ENCODE results near the gene TGFB2. TPM values are rescaled to one million over a fixed set of nuclear protein-coding genes. Genes with fewer than 3 reads are reported as not detected.

The TGFB2 gene
- total RNA-seq, 1 experiment from 2014 or later = not detected

GRCh38 chr1:218324226-218324580, 20.9 kb upstream of the TGFB2 start:
- Mint-ChIP-seq H3K36me3 (ENCODE audit: insufficient read depth in 1 of 3, low read depth in 3 of 3) (peaks cover 18 to 33% (median 29%) of the 10 kb centered on the region in 3 experiments), H3K27ac (peak overlapping the region in 1 of 3 experiments; percentile 49; a peak in 1 of 7 replicates), H3K4me3 (no peak overlapping the region), H3K4me1 (no peaks in the 10 kb centered on the region), H3K9me3 (no peaks in the 10 kb centered on the region), H3K27me3 (ENCODE audit: low read depth) (no peaks in the 10 kb centered on the region)
- no peaks in the 10 kb centered on the region for H3K23me2 ChIP-seq (ENCODE audit: insufficient read length, low read depth, low read length, poor library complexity, severe bottlenecking)
- H3K9me3 ChIP-seq (ENCODE audit: control insufficient read depth, low read depth, low read length) = no peaks in the 10 kb centered on the region
- no peaks in the 10 kb centered on the region for H3K79me2 ChIP-seq (ENCODE audit: insufficient read depth, low read length)
- no peak overlapping the region for H4K5ac ChIP-seq (ENCODE audit: insufficient read length, low read depth, low read length)
- no peak overlapping the region for H4K91ac ChIP-seq (ENCODE audit: insufficient read length, low read depth, low read length)
- no peak overlapping the region for H3K18ac ChIP-seq (ENCODE audit: insufficient read length, low read depth, low read length)
- no peak overlapping the region for H3K23ac ChIP-seq (ENCODE audit: insufficient read length, low read depth, low read length)
- no peak overlapping the region for H2AFZ ChIP-seq (ENCODE audit: low read length)
- no peak for TF ChIP-seq CTCF (conservative IDR thresholded peaks at IDR 0.05)
- no peak overlapping the region for H3T11ph ChIP-seq (ENCODE audit: low read length)
- H2BK120ac ChIP-seq (ENCODE audit: low read depth, low read length, poor library complexity, severe bottlenecking) = no peak overlapping the region
- no peak for DNase-seq
- no peak overlapping the region for H3K56ac ChIP-seq (ENCODE audit: insufficient read length, low read depth, low read length)
- H3K27me3 ChIP-seq (ENCODE audit: insufficient read depth, low read length) = no peaks in the 10 kb centered on the region
- no peak overlapping the region for H2AK5ac ChIP-seq (ENCODE audit: insufficient read length, low read length)
- H3K27ac ChIP-seq (ENCODE audit: insufficient read length, low read depth, low read length) = no peak overlapping the region
- H3K4ac ChIP-seq (ENCODE audit: low read depth, low read length) = no peak overlapping the region
- no peak overlapping the region for H3K14ac ChIP-seq (ENCODE audit: insufficient read depth, low read length)
- H3K9ac ChIP-seq (ENCODE audit: extremely low read depth, insufficient read length, low read length) = no peak overlapping the region
- H3K4me1 ChIP-seq (ENCODE audit: insufficient read depth, low read length) = no peaks in the 10 kb centered on the region
- no peak overlapping the region for H2BK20ac ChIP-seq (ENCODE audit: low read depth, low read length, poor library complexity, severe bottlenecking)
- H2BK12ac ChIP-seq (ENCODE audit: insufficient read length, low read depth, low read length) = no peak overlapping the region
- no peak overlapping the region for H4K8ac ChIP-seq (replicated peaks; ENCODE audit: insufficient read length, low read depth, low read length)
- WGBS (ENCODE audit: extremely low coverage, insufficient read length, low lambda C conversion rate) = no CpG with 5 or more reads among the region's 20 CpGs
- no peak overlapping the region for H2BK15ac ChIP-seq (ENCODE audit: low read depth, low read length)
- H3K79me1 ChIP-seq (ENCODE audit: insufficient read depth, low read depth, low read length, poor library complexity, severe bottlenecking) = no peaks in the 10 kb centered on the region
- no peak overlapping the region for H3K4me2 ChIP-seq (ENCODE audit: insufficient read depth, insufficient read length, low read length)
- H4K20me1 ChIP-seq (ENCODE audit: control insufficient read depth, insufficient read depth, insufficient read length) = no peaks in the 10 kb centered on the region
- no peak overlapping the region for H2BK5ac ChIP-seq (ENCODE audit: insufficient read length, low read length)
